HepG2 (cell line): ENCODE measurements around the gene PGPEP1. TPM values are rescaled to one million over a fixed set of nuclear protein-coding genes. Genes with fewer than 3 reads are reported as not detected.

Source experiments
- ELF4 ChIP-seq: sonication (generic); formaldehyde crosslinking; IDR thresholded peaks from 2 replicates; pipeline ENCODE4 v1.5.0; 2020; ENCODE audit warnings: missing genetic modification reagents, mild to moderate bottlenecking, moderate library complexity, borderline replicate concordance
- HDAC1 ChIP-seq: sonication (generic); formaldehyde crosslinking; IDR thresholded peaks from 2 replicates; pipeline ENCODE4 v1.5.1; 2020; ENCODE audit warnings: mild to moderate bottlenecking, missing genetic modification reagents
- HMG20A ChIP-seq: IDR thresholded peaks from 2 replicates; pipeline ENCODE4 v1.6.1; 2016; ENCODE audit warnings: borderline replicate concordance
- KLF9 ChIP-seq: IDR thresholded peaks from 2 replicates; pipeline ENCODE4 v1.6.1; 2016; ENCODE audit warnings: low read depth
- LRRFIP1 ChIP-seq: sonication (generic); formaldehyde crosslinking; conservative IDR thresholded peaks from 2 replicates; pipeline ENCODE4 v1.4.0; 2020; ENCODE audit warnings: missing genetic modification reagents
- MAX ChIP-seq: IDR thresholded peaks from 2 replicates; pipeline ENCODE4 v1.6.1; 2012; ENCODE audit warnings: inconsistent platforms
- MLLT10 ChIP-seq: sonication (generic); formaldehyde crosslinking; IDR thresholded peaks from 2 replicates; pipeline ENCODE4 v1.4.0; 2020; ENCODE audit warnings: missing genetic modification reagents
- SAFB2 ChIP-seq: sonication (generic); formaldehyde crosslinking; IDR thresholded peaks from 2 replicates; pipeline ENCODE4 v1.5.1; 2020; ENCODE audit warnings: missing genetic modification reagents, low read depth, mild to moderate bottlenecking, borderline replicate concordance
- SAP130 ChIP-seq: IDR thresholded peaks from 2 replicates; pipeline ENCODE4 v1.6.1; 2016; ENCODE audit warnings: low read depth
- SP4 ChIP-seq: sonication (generic); formaldehyde crosslinking; IDR thresholded peaks from 2 replicates; pipeline ENCODE4 v1.8.1; 2023; ENCODE audit warnings: mild to moderate bottlenecking, missing genetic modification reagents
- TBX2 ChIP-seq: sonication (generic); formaldehyde crosslinking; IDR thresholded peaks from 2 replicates; pipeline ENCODE4 v1.5.0; 2020; ENCODE audit warnings: missing genetic modification reagents, mild to moderate bottlenecking, borderline replicate concordance
- U2AF2 ChIP-seq: fragments of 200-400 bp; formaldehyde crosslinking; IDR thresholded peaks from 2 replicates; pipeline ENCODE4 v1.6.1; 2017; ENCODE audit warnings: low read depth, mild to moderate bottlenecking, low read length
- YEATS4 ChIP-seq: sonication (generic); formaldehyde crosslinking; IDR thresholded peaks from 2 replicates; pipeline ENCODE4 v1.4.0; 2020; ENCODE audit warnings: missing genetic modification reagents, borderline replicate concordance
- ZFX ChIP-seq: sonication (generic); formaldehyde crosslinking; IDR thresholded peaks from 2 replicates; pipeline ENCODE4 v1.4.0; 2020; ENCODE audit warnings: mild to moderate bottlenecking, low read depth, missing genetic modification reagents, moderate library complexity
- ZNF432 ChIP-seq: sonication (generic); formaldehyde crosslinking; IDR thresholded peaks from 2 replicates; pipeline ENCODE4 v1.5.0; 2020; ENCODE audit warnings: missing genetic modification reagents, mild to moderate bottlenecking, borderline replicate concordance
- ZNF777 ChIP-seq: sonication (generic); formaldehyde crosslinking; IDR thresholded peaks from 2 replicates; pipeline ENCODE4 v1.4.0; 2020; ENCODE audit warnings: missing genetic modification reagents
- ZSCAN22 ChIP-seq: sonication (generic); formaldehyde crosslinking; IDR thresholded peaks from 2 replicates; pipeline ENCODE4 v1.4.0; 2020; ENCODE audit warnings: mild to moderate bottlenecking, missing genetic modification reagents
- polyA plus RNA-seq, 8 experiments: library from polyadenylated mRNA; depleted of rRNA in 3 of 8; stranded (reverse) in 7 of 8; unstranded in 1 of 8; fragments of >200 nt; fragmentation: Illumina TruSeq in 4 of 8; extraction: Trizol in 4 of 8; gene quantifications; 2 replicates each; pipeline versions ENCODE4 v1.2.1 to v1.2.3, GENCODE V29; 2011 to 2016; ENCODE audit warnings: low read depth in 4 of 8, missing spikeins in 1 of 8, mixed read lengths in 1 of 8; ENCODE audit not compliant: insufficient read depth in 1 of 8
- total RNA-seq, 5 experiments: library from RNA; depleted of rRNA; stranded (reverse); fragments of >200 nt; fragmentation: Illumina TruSeq; extraction: Trizol; gene quantifications; 2 replicates each; pipeline ENCODE4 v1.2.3, GENCODE V29; 2016; ENCODE audit warnings: low read depth in 1 of 5
- TF ChIP-seq, protein P1 (sequence below): sonication (generic); formaldehyde crosslinking; IDR thresholded peaks from 2 replicates; pipeline ENCODE4 v1.8.0; 2022; ENCODE audit warnings: mild to moderate bottlenecking, missing genetic modification reagents, moderate library complexity
- TF ChIP-seq, protein P2 (sequence below): IDR thresholded peaks from 2 replicates; pipeline ENCODE4 v1.6.1; 2016; ENCODE audit warnings: missing compliant biosample characterization, missing genetic modification reagents, borderline replicate concordance
- TF ChIP-seq, protein P3 (sequence below): sonication (generic); formaldehyde crosslinking; IDR thresholded peaks from 2 replicates; pipeline ENCODE4 v1.5.0; 2020; ENCODE audit warnings: mild to moderate bottlenecking, low read depth, missing genetic modification reagents, borderline replicate concordance
- TF ChIP-seq, protein P4 (sequence below): sonication (generic); formaldehyde crosslinking; IDR thresholded peaks from 2 replicates; pipeline ENCODE4 v1.4.0; 2020; ENCODE audit warnings: missing genetic modification reagents

Gene PGPEP1
- total and polyA plus RNA-seq, 2 of the 13 experiments (the other 11 are each of a cell fraction or from before 2014, with no cell fraction given): 53.1 to 56.6 TPM

DNA sequence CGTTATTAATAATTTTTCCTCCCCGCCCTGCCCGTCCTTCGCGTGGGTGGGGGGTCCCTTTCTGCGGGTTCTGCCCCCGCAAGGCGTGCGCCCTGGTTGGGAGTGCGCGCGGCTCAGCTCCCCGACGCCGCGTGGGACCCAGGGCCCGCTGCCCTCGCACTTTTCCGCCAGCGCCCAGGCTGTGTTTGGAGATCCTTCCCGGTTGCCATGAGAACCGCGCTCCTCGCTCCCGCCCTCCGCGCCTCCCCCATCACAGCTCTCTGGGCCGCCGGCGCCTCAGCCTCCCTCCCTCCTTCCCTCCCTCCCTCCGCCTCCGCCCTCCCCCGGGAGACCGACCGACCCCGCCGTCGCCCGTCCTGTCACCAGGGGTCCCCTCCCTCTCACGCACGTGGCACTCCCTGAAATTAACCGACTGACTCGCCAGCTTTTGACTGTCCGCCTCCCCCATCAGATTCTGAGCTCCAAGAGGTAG lies 76.4 kb downstream of the PGPEP1 start (continued):
- TF ChIP-seq MAX: peak; percentile 93
- TF ChIP-seq U2AF2: 0 out of 2 replicates have a peak, but pooled peaks have one; percentile 86
- TF ChIP-seq ZNF777 (CRISPR knock-in tag): peak; percentile 88
- TF ChIP-seq LRRFIP1 (CRISPR knock-in tag): no peak
- TF ChIP-seq TBX2: peak; percentile 17; the same call in 1 of the 2 replicates
- 0 out of 2 replicates have a peak, but pooled peaks have one; percentile 21 for TF ChIP-seq SAFB2 (CRISPR knock-in tag)
- TF ChIP-seq, protein P1, sequence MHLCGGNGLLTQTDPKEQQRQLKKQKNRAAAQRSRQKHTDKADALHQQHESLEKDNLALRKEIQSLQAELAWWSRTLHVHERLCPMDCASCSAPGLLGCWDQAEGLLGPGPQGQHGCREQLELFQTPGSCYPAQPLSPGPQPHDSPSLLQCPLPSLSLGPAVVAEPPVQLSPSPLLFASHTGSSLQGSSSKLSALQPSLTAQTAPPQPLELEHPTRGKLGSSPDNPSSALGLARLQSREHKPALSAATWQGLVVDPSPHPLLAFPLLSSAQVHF (CRISPR knock-in tag): 0 out of 2 replicates have a peak, but pooled peaks have one; percentile 69
- TF ChIP-seq, protein P2, sequence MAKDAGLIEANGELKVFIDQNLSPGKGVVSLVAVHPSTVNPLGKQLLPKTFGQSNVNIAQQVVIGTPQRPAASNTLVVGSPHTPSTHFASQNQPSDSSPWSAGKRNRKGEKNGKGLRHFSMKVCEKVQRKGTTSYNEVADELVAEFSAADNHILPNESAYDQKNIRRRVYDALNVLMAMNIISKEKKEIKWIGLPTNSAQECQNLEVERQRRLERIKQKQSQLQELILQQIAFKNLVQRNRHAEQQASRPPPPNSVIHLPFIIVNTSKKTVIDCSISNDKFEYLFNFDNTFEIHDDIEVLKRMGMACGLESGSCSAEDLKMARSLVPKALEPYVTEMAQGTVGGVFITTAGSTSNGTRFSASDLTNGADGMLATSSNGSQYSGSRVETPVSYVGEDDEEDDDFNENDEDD (CRISPR knock-in tag): peak; percentile 78; the same call in 1 of the 2 replicates
- peak; percentile 35; the same call in 1 of the 2 replicates for TF ChIP-seq ELF4 (CRISPR knock-in tag)
- TF ChIP-seq SP4 (CRISPR knock-in tag): peak; percentile 29
- TF ChIP-seq, protein P3, sequence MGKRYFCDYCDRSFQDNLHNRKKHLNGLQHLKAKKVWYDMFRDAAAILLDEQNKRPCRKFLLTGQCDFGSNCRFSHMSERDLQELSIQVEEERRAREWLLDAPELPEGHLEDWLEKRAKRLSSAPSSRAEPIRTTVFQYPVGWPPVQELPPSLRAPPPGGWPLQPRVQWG (CRISPR knock-in tag): no peak
- peak; percentile 98 for TF ChIP-seq ZSCAN22
- TF ChIP-seq SAP130 (CRISPR knock-in tag): peak; percentile 44
- no peak for TF ChIP-seq KLF9 (CRISPR knock-in tag)
- peak; percentile 33; the same call in 1 of the 2 replicates for TF ChIP-seq ZFX (CRISPR knock-in tag)
- no peak for TF ChIP-seq ZNF432 (CRISPR knock-in tag)
- no peak for TF ChIP-seq YEATS4 (CRISPR knock-in tag)
- TF ChIP-seq, protein P4, sequence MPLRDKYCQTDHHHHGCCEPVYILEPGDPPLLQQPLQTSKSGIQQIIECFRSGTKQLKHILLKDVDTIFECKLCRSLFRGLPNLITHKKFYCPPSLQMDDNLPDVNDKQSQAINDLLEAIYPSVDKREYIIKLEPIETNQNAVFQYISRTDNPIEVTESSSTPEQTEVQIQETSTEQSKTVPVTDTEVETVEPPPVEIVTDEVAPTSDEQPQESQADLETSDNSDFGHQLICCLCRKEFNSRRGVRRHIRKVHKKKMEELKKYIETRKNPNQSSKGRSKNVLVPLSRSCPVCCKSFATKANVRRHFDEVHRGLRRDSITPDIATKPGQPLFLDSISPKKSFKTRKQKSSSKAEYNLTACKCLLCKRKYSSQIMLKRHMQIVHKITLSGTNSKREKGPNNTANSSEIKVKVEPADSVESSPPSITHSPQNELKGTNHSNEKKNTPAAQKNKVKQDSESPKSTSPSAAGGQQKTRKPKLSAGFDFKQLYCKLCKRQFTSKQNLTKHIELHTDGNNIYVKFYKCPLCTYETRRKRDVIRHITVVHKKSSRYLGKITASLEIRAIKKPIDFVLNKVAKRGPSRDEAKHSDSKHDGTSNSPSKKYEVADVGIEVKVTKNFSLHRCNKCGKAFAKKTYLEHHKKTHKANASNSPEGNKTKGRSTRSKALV: no peak
- no peak; the same call in 1 of the 2 replicates for TF ChIP-seq HDAC1 (CRISPR knock-in tag)
- no peak for TF ChIP-seq MLLT10 (CRISPR knock-in tag)
- no peak for TF ChIP-seq HMG20A (CRISPR knock-in tag)
